Stimulated activated naive CD4-positive, alpha-beta T cell treated with Interleukin-2 at 50 U/mL for 16 hours (primary cell): ENCODE data around the gene SPDYA.

Source experiments
- DNase-seq: peaks from one replicate; lab custom pipeline; 2025; lab: John Stamatoyannopoulos, UW

The SPDYA gene

DNA sequence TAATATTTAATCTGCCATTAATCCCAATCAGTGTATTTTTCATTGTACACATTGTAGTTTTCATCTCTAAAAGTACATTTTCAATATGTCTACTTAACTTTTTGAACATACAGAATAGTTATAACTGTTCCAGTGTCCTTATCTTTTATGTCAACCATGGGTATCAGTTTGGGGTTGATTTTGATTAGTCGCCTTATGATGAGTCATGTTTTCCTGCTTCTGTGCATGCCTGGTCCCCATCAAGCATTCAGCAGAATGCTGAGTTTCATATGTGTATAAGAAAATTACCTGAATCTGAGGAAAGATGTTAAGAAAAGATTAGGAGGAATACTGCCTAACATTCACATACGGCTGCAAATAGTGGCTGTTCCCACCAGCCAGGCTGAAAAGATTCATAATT lies 17.7 kb downstream of the SPDYA start:
- DNase-seq, result no peak

DNA sequence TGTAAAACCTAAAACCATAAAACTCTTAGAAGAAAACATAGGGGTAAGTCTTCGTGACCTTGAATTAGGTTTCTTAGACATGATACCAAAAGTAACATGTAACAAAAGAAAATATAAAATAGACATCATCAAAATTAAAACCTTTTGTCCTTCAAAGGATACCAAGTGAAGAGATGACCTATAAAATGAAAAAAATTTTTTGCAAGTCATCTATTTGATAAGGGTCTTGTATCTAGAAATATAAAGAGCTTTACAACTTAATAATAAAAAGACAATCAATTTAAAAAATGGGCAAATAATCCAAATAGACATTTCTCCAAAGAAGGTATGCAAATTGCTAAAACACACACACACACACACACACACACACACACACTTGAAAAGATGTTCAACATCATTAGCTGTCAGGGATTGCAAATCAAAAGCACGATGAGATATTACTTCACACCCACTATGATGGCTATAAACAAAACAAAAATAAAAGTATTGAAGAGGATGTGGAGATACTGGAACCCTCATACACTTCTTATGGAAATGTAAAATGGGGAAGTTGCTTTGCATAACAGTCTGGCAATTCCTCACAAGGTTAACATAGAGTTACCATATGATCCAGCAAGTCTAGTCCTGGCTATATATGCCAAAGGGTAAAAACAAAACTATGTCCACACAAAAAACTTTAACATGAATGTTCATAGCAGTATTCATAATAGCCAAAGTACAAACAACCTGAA lies 23.3 kb downstream of the SPDYA start:
- DNase-seq, result no peak

- DNase-seq, result no peak
Observed at GRCh38 chr2:28835781-28836180, 25.1 kb downstream of the SPDYA start.

DNA sequence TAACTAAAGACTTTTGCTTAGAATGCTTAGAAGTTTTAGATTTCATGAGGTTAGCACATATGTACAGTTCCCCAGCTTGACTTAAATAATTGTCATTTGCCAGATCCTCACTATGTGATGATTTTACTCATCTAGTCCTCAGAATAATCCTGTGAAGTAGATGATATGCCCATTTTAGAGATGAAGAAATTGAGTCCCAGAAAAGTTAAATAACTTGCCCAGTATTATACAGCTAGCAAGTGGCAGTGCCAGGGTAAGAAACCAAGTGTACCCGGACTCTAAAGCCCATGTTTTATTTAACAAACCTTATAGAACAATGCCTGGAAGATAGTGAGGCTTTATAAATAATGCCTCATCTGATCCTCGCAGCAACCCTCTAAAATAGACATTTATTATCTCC lies 28.3 kb downstream of the SPDYA start:
- DNase-seq, result no peak

GRCh38 chr2:28842042-28842441 lies 31.4 kb downstream of the SPDYA start:
- no peak for DNase-seq

- no peak for DNase-seq
Observed at GRCh38 chr2:28855193-28855592, 44.6 kb downstream of the SPDYA start.

- DNase-seq, result no peak
Observed at GRCh38 chr2:28855977-28856376, 45.3 kb downstream of the SPDYA start.

GRCh38 chr2:28868611-28869010 lies 58.0 kb downstream of the SPDYA start:
- no peak for DNase-seq

DNA sequence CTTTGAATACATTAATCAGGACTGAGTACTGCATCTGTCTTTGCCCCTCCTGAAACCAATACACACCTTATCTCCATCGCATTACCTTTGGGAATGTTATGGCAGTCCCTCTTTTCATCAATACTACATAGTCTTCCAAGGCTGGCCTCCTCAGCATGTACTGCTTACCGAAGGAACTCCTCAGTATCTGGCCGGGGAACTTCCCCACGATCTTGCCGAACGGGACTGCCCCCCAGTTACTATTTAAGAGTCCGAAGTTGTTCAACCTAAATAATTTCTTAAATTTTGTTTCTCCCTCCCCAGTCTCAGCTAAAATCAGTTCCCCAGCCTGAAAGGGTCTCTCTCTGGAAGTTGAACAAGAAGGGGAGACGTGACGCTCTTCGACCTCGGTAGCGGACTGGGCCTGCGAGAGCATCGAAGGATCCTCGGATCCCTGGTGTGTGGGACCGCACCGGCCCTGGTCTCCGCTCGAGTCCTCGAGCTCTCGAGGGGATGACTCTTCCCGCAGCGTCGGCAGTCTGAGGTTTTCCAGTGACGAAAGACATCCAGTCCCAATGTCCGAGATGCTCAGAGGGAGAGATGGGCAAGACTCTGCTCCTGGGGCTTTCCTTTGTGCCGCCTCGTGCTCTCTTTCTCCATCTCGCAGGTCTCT lies 59.0 kb downstream of the SPDYA start:
- DNase-seq, result peak; percentile 24

DNA sequence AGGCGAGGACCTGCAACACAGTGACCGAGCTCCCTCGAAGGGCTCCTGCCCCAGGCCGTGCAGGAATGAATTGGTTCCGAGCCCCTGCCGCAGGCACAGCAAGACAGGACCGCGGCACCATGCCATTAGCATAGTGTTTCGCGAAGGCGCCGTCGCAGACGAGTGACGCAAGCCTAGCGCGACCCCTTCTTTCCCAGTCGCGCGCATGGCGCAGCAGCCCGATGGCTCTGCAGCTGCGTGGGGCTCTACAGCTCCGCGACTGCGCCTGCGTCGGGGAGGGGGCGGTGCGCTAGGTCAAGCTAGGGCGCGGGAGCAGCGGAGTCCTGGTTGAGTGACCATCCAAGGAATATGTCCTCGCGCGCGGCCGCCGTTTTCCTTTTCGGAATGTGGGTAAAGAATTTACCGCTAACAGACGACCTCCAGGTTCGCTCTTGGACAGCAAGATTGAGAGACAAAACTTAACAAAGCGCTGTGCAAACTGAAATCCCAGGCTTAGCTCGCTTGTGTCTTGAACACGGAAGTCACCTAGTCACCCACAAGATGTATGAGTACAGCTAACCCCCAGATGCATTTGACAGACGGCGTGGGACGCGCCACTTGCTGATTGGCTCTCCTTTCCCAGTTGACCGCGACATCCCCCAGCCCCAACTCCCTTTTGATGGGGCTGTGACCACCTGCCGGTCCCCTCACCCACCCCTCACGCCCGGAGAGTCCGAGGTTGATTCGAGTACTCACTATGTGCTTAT lies 59.7 kb downstream of the SPDYA start, which contains the start of gene TRMT61B:
Gene TRMT61B, minus strand, starts transcription at position 164 of the 746 bp plus-strand sequence. Its CDS starts 32 bp downstream, at position 132.
- DNase-seq, result peak; percentile 95

GRCh38 chr2:28871620-28872019 lies 61.0 kb downstream of the SPDYA start:
- DNase-seq, result no peak

- DNase-seq, result no peak
Observed at GRCh38 chr2:28880193-28880592, 69.6 kb downstream of the SPDYA start.

DNA sequence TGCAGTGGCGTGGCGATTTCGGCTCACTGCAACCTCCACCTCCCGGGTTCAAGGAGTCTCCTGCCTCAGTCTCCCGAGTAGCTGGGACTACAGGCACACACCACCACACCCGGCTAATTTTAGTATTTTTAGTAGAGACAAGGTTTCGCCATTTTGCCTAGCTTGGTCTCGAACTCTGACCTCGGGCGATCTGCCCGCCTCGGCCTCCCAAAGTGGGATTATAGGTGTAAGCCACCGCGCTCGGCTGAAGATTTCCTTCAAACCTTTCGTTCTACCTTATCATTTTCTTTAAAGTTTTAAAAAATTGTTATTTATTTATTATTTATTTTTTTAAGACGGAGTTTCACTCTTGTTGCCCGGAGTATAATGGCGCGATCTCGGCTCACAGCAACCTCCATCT lies 82.9 kb downstream of the SPDYA start:
- DNase-seq, result no peak

GRCh38 chr2:28894470-28895188 lies 84.0 kb downstream of the SPDYA start, which contains the start of gene WDR43:
Gene WDR43 (plus strand): TSS chr2:28894667. CDS start chr2:28894699, 32 bp downstream.
- peak; percentile 97 for DNase-seq

- DNase-seq, result peak; percentile 37
Observed at GRCh38 chr2:28895189-28895893, 84.7 kb downstream of the SPDYA start.

GRCh38 chr2:28896906-28897305 lies 86.3 kb downstream of the SPDYA start:
- DNase-seq, result no peak

DNA sequence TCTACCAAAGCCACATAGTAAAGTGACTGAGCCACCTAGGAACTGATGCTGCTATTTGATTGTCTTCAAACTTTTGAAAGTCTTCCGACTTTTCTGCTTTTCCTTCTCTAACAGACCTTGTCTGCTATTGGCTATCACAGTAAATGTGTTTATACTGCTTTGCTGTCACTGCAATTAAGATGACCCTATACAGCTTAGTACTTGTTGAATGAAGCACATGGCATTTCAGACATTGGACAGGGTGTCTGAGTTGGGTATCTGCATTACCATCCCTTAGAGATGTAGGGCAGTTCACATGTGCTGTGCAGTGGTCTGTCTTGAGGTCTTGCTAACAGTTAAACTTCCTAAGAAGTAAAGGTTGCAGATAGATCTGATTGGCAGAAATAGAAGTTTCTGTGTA lies 87.4 kb downstream of the SPDYA start:
- DNase-seq, result no peak
